NCI-H2029 (cell line): Measurements from ENCODE around the gene GPC3.

ENCODE experiments used
- DNase-seq: peaks from one replicate; lab custom pipeline; 2025; lab: John Stamatoyannopoulos, UW

GPC3 gene

GRCh38 chrX:133968109-133968508, 17.3 kb downstream of the GPC3 start:
- no peak for DNase-seq

GRCh38 chrX:133966199-133966598, 19.2 kb downstream of the GPC3 start:
- DNase-seq = no peak

DNA sequence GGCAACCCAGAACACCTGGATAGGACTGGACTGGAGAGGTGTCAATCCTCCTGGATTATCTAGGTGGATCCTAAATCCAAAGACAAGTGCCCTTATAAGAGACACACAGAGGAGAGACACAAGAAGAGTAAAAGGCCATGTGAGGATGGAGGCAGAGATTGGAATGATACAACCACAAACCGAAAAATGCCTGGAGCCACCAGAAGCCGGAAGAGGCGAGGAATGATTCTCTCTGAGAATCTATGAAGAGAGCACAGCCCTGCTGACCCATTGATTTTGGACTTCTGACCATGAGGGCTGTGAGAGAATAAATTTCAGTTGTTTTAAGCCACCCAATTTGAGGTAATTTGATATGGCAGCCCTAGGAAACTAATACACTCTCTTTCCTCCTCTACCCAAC, 20.1 kb downstream of the GPC3 start:
- DNase-seq = no peak

DNA sequence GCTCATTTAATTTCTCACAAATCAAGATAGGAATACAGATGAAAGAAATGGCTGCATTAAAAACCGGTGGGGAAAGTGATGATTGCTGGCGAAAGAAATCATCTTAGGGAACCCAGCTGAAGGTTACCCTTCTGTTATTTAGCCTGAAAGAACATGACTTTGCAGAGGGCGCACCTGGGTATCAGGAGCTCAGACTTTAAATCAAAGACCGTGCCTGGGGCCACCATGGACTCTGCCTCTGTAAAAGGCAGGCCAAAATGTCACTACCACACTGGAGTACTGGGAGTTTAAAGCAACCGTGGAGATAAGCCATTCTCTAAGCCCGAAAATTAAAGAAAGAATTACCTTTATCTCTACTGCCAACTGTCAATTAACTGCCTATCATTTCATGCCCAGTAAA, 24.3 kb downstream of the GPC3 start:
- DNase-seq = no peak

DNA sequence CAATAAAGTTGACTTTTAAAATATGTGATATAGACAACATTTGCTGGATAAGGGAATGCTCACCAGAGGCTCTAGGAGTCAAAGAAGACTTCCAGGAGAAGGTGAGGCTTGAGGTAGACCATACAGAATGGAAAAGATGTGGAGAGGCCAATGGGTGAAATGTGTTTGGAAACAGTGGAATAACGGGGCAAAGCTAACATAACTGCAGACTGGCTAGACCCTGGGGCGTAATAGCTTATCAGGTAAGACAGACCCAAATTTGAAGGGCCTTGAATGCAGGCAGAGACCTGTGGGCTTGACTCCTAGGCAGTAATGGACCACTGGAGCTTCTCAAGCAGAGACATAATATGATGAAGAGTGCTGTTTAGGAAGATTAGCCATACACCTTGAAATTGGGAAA, 25.4 kb downstream of the GPC3 start:
- DNase-seq = no peak

GRCh38 chrX:133958997-133959688, 26.3 kb downstream of the GPC3 start:
- no peak for DNase-seq

DNA sequence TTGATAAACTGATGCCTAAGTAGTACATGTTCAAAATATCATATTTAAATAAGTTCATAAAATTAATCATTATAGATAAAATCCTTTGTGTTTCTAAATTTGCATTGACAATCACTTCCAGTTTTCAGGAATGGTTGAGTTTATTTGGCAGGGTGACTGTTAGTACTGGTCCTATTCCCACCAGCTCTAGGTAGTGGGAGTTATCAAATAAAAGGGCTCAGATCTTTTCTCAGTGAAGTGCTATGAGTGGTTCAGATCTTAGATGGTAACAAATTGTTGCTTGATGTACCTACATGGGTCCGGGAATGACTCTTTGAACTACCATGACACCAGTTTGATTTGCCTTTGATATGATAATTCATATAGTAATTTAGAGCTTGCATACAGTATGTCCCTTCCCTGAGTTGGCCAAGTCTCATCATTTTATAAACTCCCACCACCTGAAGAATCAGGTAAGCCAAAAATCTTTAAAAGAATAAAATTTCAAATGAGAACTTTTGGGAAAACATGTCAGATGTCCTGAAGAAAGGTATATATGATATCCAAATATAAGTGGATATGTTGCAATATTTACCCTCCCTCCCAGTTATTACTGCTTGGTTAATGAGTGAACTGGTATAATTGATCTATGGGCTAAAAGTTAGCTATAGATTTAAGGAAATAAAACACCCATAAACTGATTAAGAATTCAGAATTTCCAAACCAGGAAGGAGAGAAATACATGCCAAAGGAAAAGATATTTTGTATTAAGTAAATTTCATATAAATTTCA, 28.6 kb downstream of the GPC3 start:
- DNase-seq = no peak

DNA sequence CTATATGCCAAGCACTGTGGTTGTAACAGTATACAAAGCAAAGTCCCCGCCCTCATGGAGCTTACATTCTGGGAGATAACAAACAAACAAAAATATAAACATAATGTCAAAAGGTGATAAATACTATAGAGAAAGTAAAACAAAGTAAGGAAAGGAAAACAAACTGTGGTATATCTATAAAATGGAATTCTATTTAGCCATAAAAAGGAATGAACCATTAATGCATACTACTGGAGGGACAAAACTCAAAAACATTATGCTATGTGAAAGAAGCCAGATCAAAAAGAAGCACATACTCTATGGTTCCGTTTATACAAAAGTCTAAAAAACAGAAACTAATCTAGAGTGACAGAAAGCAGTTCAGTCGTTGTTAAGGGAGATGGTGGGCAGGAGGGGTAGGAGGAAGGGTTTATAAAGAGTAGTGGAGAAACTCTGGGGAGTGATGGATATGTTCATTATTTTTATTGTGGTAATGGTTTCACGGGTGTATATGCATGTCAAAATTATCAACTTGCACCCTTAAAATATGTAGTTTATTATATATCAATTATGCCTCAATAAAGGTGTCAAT, 31.5 kb downstream of the GPC3 start:
- no peak for DNase-seq

- DNase-seq = no peak
These were observed 32.3 kb downstream of the GPC3 start for GRCh38 chrX:133953078-133953477.

DNA sequence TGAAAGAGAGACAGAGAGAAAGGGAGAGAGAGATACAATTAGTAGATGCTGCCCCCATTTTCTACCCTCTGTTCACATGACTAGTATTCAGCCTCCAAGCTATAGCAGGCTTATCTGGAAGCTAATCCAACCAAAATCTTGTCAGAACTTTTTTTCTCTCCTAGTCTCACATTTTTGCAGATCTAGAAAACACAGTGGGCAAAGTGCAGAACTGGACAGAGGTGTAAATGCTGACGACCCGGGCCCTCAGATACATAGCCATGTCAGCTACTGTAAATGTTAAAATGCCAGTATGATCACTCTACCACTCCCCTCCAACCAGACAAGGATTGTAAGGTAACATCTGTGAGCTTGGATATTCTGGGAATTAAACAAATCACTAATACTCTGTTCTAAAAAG, 34.3 kb downstream of the GPC3 start:
- DNase-seq = no peak

GRCh38 chrX:133950214-133950613, 35.2 kb downstream of the GPC3 start:
- no peak for DNase-seq

DNA sequence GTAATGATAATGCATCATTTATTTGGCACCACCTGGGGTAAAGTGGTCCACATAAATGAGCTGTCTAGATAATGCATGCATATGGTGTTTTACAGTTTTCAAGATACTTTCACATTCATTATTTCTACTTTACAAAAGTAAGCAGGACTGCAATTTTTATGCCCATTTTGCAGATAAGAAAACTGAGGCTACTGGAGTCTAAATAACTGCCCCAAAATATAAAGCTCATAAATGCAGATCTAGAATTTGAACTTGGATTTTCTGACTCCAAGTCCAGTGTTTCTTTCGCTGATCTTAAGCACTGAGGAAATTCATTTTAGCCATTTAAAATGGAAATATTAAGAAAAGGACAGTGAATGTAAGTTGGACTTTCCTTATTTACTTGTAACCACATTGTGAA, 36.5 kb downstream of the GPC3 start:
- no peak for DNase-seq

DNA sequence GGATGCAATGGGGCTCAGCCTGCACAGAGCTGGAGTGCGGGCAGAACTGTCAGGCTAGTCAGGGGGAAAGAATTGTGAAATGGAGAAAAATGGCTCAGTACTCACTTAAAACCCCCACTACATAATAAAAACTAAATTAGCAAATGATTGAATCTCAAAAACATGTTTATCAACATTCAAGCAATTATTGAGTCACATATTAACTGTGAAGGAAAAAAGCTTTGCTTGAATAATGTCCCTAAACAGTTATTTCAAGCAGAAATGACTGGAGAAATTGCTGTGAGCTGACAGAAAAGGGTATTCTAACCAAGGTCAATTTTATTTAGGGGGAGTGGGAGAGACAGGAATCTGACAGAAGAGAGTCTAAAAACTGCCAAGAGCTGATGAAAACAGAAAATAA, 37.4 kb downstream of the GPC3 start:
- DNase-seq = no peak

DNA sequence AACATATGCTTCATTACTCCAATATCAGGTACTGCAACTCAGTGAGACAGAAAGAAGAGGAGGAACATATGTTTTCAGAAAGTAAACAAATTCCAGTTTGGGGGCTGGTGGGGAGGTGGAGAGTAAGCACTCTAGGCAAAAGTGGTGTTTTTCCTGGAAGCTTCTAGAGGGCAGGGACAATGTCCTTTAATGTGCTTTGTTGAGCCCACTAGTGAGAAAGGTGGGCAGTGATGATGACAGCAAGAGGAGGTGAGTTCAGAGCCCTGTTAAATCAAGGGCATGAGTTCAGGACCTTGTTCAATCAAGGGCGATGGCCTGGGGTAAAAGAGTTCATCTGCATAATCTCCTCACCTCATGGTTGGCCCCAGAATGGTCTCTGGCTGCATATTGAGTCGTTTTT, 38.4 kb downstream of the GPC3 start:
- DNase-seq = no peak

DNA sequence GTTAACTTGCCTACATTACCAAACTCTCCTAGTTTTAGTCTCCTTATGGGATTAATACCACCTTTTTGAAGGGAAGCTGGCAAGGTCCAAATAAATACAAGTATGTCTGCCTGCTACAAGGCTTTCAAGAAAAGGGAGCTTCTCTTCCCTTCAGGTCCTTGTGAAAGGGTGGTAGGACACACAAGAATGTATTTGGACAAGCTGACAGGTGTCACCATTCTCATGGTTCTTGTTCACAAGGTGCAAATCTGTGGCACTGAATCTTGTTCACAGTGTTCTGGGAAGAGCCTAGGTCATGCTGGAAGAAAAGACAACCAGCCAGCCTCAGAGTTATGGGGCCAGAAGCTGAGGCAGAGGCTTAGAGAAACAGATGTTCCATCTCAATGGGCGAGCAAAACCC, 41.9 kb downstream of the GPC3 start:
- no peak for DNase-seq

DNA sequence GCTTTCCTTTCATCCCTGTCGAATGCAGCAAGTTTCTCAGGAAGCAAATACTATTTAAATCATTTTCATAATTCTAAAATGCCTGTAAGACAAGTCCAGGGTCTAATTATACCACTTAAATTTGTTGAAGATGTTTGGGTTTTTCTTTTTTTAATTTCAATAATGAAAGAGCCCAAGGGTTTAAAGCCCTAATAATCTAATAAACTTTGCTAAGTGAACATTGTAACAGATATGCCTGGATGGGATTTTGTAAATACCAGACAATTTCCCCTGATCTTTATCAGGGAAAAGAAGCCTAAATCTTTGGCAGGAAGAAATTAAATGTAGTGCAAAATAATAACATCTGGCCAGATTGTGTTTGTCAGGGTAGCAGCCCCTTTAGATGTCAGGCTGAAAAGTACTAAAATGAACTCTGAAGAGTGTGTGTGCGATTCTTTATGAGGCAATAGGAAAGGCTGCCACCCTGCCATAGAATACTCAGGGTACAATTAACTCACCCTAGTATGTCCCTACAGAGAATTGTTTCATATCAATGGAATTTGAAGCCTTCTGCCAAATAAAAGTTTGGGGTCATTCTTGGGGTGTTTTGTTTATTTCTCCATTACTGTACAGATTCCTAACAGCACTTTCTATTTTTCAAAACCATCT, 45.6 kb downstream of the GPC3 start:
- DNase-seq = no peak

DNA sequence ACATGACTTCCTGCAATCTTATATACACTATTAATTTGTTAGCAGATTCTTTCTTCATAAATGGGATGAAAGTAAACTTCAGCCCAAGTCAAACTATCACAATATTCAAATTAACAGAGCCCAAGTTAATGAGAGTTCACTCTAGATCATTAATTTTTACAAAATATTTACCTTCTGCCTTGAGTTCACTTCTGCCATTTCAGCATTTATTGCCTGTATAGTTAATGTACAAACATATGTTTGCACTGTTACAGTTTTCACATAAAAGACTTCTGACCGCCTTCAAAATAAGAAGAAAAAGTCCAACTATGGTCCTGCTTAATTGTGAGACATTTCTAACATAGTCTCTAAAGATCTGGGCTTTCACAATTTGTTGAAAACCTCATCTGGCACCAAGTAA, 46.9 kb downstream of the GPC3 start:
- DNase-seq = no peak

DNA sequence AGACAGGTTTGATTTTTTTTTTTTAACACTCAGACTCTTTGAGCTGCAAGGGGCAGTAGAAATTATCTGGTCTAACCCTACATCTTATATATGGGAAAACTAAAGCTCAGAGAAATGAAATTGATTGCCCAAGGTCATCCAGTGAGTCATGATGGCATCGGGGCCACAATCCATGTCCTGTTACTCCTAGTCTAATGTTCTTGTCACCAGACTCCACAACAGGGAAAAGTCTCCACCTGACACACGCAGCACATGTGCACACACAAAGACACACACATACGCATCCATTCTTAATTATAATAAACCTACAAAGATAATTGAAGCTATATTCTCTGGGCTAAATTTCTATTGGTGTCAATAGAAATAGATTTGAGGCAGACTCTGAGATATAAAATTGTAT, 48.4 kb downstream of the GPC3 start:
- no peak for DNase-seq

GRCh38 chrX:133935076-133935475, 50.3 kb downstream of the GPC3 start:
- DNase-seq = no peak

- DNase-seq = no peak
These were observed 52.1 kb downstream of the GPC3 start for GRCh38 chrX:133933316-133933715.

- no peak for DNase-seq
These were observed 55.4 kb downstream of the GPC3 start for GRCh38 chrX:133929836-133930464.

DNA sequence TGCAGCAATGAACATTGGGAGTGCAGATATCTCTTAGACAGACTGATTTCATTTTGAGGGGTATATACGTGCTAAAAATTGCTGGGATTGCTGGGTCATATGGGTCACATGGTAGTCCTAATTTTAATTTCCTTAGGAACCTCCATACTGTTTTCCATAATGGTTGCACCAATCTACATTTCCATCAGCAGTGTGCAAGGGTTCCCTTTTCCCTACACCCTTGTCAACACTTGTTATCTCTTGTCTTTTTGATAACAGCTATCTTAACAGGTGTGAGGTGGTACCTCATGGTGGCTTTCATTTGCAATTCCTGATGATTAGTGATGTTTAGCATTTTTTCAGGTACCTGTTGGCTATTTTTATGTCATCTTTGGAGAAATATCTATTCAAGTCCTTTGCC, 57.0 kb downstream of the GPC3 start:
- no peak for DNase-seq

DNA sequence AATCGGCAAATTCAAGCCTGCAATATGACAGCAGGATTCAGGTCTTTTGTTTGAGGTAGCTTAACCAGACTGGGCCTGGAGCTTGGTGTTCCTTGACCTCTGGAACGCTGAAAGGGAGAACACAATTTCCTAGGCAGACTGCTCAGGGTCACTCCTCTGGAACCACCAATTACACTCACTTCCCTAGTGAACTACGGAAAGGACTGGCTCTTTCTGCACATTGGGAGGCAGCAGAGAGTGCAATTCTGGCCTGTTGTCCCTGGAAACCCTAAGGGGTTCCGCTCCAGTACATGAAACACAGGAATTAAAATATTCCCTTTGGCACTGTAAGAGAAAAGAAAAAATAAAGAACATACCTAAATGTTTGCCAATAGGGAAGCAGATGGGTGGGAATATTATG, 58.6 kb downstream of the GPC3 start:
- DNase-seq = no peak
